ENCODE measurements around the gene ZCCHC7.
"Not testable (repeated sequence)": the region's sequence is repeated elsewhere in the genome, so short reads cannot be mapped to it uniquely, and the experiment has no call there.

Gene ZCCHC7

DNA sequence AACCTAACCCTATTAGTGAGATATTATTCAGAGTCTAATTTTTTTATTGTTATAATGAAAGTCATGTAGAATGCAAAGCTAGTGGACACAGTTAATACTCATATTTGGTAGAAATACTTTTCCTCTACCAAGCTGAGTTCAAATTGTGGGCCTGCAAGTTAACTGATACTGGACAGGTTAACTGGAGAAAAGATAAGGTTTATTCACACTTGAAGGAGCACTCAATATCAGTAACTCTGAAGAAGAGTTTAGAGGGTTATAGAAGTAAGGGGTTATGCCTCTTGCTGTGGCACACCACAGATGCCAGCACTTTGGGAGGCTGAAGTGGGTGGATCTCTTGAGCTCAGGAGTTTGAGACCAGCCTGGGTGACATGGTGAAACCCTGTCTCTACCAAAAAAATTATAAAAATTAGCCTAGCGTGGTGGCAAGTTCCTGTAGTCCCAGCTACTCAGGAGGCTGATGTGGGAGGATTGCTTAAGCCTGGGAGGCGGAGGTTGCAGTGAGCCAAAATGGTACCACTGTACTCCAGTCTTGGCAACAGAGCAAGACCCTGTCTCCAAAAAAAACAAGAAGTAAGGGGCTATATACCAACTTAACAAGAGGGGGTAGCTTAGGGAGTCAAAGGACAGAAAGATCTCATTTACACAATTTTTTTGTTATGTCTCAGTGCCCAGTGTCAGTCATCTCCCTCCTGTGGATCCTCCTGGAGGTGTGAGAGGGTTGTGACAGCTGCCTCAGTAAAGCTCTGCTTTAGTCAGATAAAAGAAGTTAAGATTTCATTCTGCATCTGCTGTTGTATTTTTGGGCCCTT, 180.9 kb downstream of the ZCCHC7 start:
- no peak for DNase-seq

DNA sequence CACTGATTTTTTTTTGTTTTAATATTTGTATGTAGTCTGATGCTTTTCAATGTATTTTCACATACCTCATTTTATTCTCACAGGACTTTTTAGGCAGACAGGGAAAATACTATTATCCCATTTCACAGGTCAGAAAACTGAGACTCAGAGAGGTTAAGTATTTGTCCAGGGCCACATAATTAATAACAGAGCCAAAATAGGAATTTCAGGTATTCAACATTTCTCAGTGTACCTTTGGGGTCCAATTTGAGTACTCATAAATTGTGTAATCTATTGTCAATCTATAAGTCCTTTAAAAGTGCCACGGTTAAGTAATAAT, 181.4 kb downstream of the ZCCHC7 start:
- DNase-seq, result no peak

GRCh38 chr9:37302277-37302676, 181.9 kb downstream of the ZCCHC7 start:
- DNase-seq, result peak in 1 of 4 experiments; percentile 1

GRCh38 chr9:37303272-37303671, 182.9 kb downstream of the ZCCHC7 start:
- DNase-seq, result not testable (repeated sequence)

GRCh38 chr9:37309136-37309535, 188.8 kb downstream of the ZCCHC7 start:
- DNase-seq, result no peak

GRCh38 chr9:37311938-37312708, 191.7 kb downstream of the ZCCHC7 start:
- no peak for DNase-seq

DNA sequence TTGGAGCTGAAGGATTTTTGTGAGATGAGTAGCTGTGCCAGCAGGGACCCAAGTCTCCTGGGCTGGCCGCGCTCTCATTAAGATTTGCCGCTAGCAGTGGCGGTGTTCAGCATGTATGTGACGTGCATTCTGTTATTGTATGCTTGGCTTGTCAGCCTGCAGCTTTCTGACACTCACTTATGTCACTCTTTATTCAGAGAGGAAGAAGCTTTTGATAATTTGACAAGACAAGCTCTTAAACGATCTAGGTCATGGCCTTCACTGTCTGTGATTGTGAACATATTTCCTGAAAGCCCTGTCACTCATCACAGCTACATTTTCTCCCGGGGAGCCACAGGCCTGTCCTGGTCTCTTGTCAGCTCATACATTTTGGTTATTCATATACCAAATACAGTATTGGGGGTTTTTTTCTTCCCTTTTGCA, 203.9 kb downstream of the ZCCHC7 start:
- DNase-seq, result no peak

DNA sequence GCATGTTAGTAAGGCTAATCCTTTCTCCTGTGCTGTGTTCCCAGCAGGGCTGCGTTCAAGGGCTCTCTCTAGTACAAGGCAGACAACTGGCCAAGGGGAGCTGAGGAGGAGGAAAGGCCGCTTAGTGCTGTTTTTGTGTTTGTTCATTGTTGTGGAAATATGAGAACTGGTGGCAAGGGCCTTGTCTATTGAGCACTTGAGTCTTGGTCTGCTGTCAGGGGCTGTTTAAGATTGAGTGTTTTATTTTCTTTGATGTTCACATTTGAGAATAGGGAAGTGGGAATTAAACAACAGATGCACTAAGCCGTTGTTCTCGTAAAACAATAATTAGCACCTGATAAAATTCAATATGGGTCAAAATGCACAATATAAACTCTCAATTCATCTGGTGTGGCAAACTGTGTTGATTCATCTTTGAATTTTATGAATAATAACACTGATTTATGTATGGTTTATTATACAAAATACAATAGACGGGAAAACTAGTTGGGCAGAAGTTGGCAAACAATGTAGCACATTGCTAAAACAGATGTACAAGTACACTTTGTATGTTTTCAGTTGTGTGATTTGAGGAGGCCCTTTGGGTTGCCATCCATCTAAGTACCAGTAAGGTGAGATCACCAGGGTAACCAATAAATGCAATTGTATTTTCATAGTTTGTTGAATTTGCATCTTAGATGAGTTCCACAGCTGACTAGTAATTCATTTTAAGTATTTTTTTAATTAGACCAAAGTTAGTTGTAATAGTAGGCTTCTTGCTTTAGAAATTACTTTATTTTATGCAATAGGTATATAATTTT, 204.5 kb downstream of the ZCCHC7 start:
- no peak for DNase-seq

DNA sequence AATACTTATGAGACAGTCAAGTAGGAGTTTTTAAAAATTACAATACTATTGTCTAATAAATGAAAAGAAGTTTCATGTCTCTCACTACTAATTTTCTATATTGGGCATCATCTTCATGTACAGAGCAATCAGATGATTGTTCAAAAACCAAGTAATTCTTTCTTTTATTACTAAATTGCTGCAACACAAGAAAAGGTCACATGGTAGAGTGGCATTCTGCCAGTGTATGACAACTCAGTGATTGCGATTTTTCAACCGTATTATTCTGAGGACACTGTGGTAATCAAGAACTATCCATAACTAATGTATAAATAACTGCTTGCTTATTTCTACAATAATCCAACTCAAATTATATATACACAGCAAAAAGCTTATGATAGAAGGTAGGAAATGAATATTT, 205.4 kb downstream of the ZCCHC7 start:
- DNase-seq, result no peak

DNA sequence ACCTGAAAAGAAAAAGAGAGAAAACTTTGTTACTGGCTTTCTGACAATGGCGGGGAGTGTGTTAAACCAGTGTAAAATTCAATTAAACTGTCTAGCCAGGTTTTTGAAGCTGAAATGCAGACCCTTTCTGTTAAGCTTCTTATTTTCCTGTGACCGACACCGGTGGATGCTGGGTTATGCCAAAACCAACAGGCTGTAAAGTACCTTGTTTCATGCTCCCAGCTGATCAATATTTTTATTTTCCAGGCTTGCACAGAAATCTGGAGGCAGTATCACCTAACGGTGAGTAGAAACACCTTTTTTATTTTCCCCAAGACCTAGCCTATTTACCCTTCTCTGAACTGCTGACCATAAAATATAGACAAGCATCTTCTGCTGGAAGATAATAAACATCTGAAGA, 207.2 kb downstream of the ZCCHC7 start:
- no peak for DNase-seq

DNA sequence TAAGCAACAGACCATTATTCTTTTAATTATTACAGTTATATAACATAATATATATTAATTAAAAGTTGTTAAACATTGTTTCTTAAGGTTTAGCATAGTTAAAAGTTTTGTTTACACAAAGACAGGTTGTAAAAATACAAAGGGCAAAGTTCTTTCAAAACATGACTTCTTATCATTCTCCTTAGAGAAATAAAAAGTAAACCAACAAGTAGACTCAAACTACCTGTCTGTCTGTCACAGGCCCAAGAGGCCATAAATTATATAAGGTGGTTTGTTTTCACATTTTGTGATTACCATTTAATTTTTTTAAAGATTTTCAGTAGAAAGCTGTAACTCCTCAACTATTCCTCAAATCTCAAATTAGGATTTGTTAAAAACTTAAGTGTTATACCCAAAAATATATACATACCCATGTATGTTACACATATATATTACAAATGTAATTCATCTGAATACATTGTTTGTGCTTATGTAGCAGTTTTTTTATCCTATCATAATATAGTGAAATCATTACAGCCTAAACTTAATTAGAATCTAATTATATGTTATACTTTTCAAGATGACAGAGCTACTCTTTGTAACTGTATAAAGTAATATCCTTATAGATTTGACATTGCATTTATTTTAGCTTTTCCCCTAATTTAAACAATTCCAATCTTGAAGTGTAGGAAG, 208.3 kb downstream of the ZCCHC7 start:
- no peak for DNase-seq

DNA sequence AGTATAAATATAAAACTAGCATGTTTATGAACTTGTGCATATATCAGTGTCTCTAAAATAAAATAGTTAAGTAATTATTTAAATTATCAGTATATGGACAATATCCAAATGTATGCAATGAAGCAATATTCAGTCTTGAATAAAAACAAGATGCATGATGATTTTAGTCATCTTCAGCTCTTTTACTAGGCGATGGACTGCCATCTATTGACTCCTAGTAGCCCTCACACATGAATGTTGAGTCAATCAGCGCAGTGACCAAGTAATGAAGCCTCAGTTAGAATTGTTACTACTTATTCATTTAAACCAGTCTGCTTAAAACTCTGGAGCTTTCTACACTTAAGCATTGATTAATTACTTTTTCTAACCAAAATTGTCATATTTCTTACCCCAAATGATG, 209.2 kb downstream of the ZCCHC7 start:
- no peak for DNase-seq

- DNase-seq, result no peak
These were observed 211.5 kb downstream of the ZCCHC7 start for GRCh38 chr9:37331871-37332270.

GRCh38 chr9:37332578-37332977, 212.2 kb downstream of the ZCCHC7 start:
- DNase-seq, result no peak

- DNase-seq, result no peak
These were observed 212.9 kb downstream of the ZCCHC7 start for GRCh38 chr9:37333288-37333687.

GRCh38 chr9:37335238-37335637, 214.9 kb downstream of the ZCCHC7 start:
- DNase-seq, result no peak

- no peak for DNase-seq
These were observed 215.8 kb downstream of the ZCCHC7 start for GRCh38 chr9:37336150-37336549.

GRCh38 chr9:37337301-37337890, 217.0 kb downstream of the ZCCHC7 start:
- no peak for DNase-seq

GRCh38 chr9:37338218-37338617, 217.8 kb downstream of the ZCCHC7 start:
- DNase-seq, result no peak

GRCh38 chr9:37339923-37340322, 219.5 kb downstream of the ZCCHC7 start:
- DNase-seq, result no peak

- no peak for DNase-seq
These were observed 220.6 kb downstream of the ZCCHC7 start for GRCh38 chr9:37340961-37341360.

DNA sequence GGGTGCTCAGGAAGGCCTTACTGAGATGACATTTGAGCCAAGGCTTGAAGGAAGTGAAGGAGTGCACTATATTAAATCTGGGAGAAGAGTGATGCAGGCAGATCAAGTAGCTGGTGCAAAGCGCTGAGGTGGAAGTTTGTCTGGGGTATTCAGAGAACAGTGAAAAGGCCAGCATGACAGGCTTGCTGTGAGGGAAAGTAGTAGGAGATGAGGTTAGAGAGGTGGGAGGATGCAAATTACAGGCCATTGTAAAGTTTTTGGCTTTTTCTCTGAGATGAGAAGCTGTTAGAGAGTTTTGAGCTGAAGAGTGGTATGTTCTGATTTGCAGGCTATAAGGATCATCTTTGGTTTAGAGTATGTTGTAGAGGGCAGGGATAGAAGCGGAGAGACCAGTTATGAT, 221.3 kb downstream of the ZCCHC7 start:
- no peak for DNase-seq

DNA sequence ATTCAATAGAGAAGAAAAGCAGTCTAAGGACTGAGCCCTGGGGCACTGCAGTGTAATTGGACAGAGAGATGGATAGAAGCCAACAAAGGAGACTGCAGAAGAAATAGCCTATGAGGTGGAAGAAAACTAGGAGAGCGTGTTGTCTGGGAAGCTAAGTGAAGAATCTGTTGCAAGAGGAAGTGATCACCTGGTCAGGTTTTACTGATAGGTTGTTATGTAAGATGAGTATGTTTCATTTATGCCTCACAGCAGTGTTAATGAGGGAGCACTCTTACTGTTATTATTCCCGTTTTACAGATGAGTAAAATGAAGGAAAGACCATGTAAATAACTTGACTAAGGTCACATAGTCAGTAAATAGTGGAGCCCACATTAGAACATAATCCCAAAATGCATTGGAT, 222.1 kb downstream of the ZCCHC7 start:
- DNase-seq, result no peak

All from activated CD4-positive, CD25-positive, alpha-beta regulatory T cell (primary cell).